ENCODE measurements around the gene ELAVL1.

Gene ELAVL1

GRCh38 chr19:7959211-7959610 is 46.2 kb downstream of the ELAVL1 start:
- in situ Hi-C loops (cut with HindIII; ENCODE audit: low sequenced_read_pairs) = no loop called here
- TF ChIP-seq CTCF (IDR thresholded peaks at IDR 0.05; ENCODE audit: low read depth, low read length, missing control alignments) = no peak
- no peak overlapping the region for H3K4me3 ChIP-seq (ENCODE audit: low read depth, low read length)
- no peak for DNase-seq (ENCODE audit: low read depth)

- no peak overlapping the region for H3K4me3 ChIP-seq (ENCODE audit: low read depth, low read length)
- no peak for DNase-seq (ENCODE audit: low read depth)
- in situ Hi-C loops (cut with HindIII; ENCODE audit: low sequenced_read_pairs) = no loop called here
- TF ChIP-seq CTCF (IDR thresholded peaks at IDR 0.05; ENCODE audit: low read depth, low read length, missing control alignments) = no peak
These were observed 49.7 kb downstream of the ELAVL1 start for GRCh38 chr19:7955696-7956095.

- DNase-seq (ENCODE audit: low read depth) = no peak
- in situ Hi-C loops (cut with HindIII; ENCODE audit: low sequenced_read_pairs) = no loop called here
- no peak for TF ChIP-seq CTCF (IDR thresholded peaks at IDR 0.05; ENCODE audit: low read depth, low read length, missing control alignments)
- H3K4me3 ChIP-seq (ENCODE audit: low read depth, low read length) = no peak overlapping the region
These were observed 51.9 kb downstream of the ELAVL1 start for GRCh38 chr19:7953576-7953975.

GRCh38 chr19:7953060-7953459 is 52.4 kb downstream of the ELAVL1 start:
- H3K4me3 ChIP-seq (ENCODE audit: low read depth, low read length) = no peak overlapping the region
- no peak for DNase-seq (ENCODE audit: low read depth)
- in situ Hi-C loops (cut with HindIII; ENCODE audit: low sequenced_read_pairs) = no loop called here
- no peak for TF ChIP-seq CTCF (IDR thresholded peaks at IDR 0.05; ENCODE audit: low read depth, low read length, missing control alignments)

- in situ Hi-C loops (cut with HindIII; ENCODE audit: low sequenced_read_pairs) = no loop called here
- no peak for TF ChIP-seq CTCF (IDR thresholded peaks at IDR 0.05; ENCODE audit: low read depth, low read length, missing control alignments)
- DNase-seq (ENCODE audit: low read depth) = no peak
- H3K4me3 ChIP-seq (ENCODE audit: low read depth, low read length) = no peak overlapping the region
These were observed 57.5 kb downstream of the ELAVL1 start for GRCh38 chr19:7947939-7948338.

GRCh38 chr19:7944177-7944761 is 61.2 kb downstream of the ELAVL1 start:
- DNase-seq (ENCODE audit: low read depth) = peak; percentile 73
- in situ Hi-C loops (cut with HindIII; ENCODE audit: low sequenced_read_pairs) = no loop called here
- H3K4me3 ChIP-seq (ENCODE audit: low read depth, low read length) = peak overlapping the region; percentile 78

More at GRCh38 chr19:7944177-7944761, 61.2 kb downstream of the ELAVL1 start:
- peak; percentile 82 for TF ChIP-seq CTCF (IDR thresholded peaks at IDR 0.05; ENCODE audit: low read depth, low read length, missing control alignments)

All from astrocyte of the cerebellum (primary cell).